Liver (tissue), 9 donors: Measurements from ENCODE around the gene NOS1AP. TPM values are rescaled to one million over a fixed set of nuclear protein-coding genes. Genes with fewer than 3 reads are reported as not detected.

Source experiments
- DNase-seq: peaks from one replicate; pipeline ENCODE4 v3.0.0-alpha.2; 2017; ENCODE audit warnings: low spot score
- H3K27ac ChIP-seq, 2 donors: one replicate each; pipeline ENCODE4 v1.7.0; 2013; ENCODE audit warnings: inconsistent platforms in 2 of 2, low read length in 2 of 2, control low read depth in 1 of 2, low read depth in 1 of 2, mild to moderate bottlenecking in 1 of 2
- H3K27me3 ChIP-seq, 4 donors: one replicate each; pipeline versions ENCODE4 v1.6.1 to v1.7.0; 2013; ENCODE audit warnings: low read length in 3 of 4, inconsistent platforms in 1 of 4, mild to moderate bottlenecking in 1 of 4, moderate library complexity in 1 of 4; ENCODE audit not compliant: control insufficient read depth in 4 of 4, insufficient read depth in 4 of 4
- H3K36me3 ChIP-seq, 4 donors: one replicate each; pipeline versions ENCODE4 v1.6.1 to v1.7.0; 2013; ENCODE audit warnings: low read length in 3 of 4, mild to moderate bottlenecking in 3 of 4, low read depth in 1 of 4, moderate library complexity in 1 of 4; ENCODE audit not compliant: control insufficient read depth in 4 of 4, insufficient read depth in 3 of 4
- H3K4me1 ChIP-seq, 4 donors: one replicate each; pipeline versions ENCODE4 v1.6.1 to v1.7.0; 2013; ENCODE audit warnings: low read length in 3 of 4, mild to moderate bottlenecking in 3 of 4, moderate library complexity in 1 of 4; ENCODE audit not compliant: control insufficient read depth in 4 of 4, insufficient read depth in 4 of 4
- H3K4me3 ChIP-seq, 3 donors: one replicate each; pipeline versions ENCODE4 v1.6.1 to v1.7.0; 2013; ENCODE audit warnings: low read length in 3 of 3, control low read depth in 1 of 3, low read depth in 1 of 3, mild to moderate bottlenecking in 1 of 3
- H3K9ac ChIP-seq, 2 donors: one replicate each; pipeline ENCODE4 v1.7.0; 2013; ENCODE audit warnings: low read length in 2 of 2, mild to moderate bottlenecking in 2 of 2, moderate library complexity in 2 of 2, control low read depth in 1 of 2, low read depth in 1 of 2
- H3K9me3 ChIP-seq, 4 donors: one replicate each; pipeline versions ENCODE4 v1.6.1 to v1.7.0; 2013; ENCODE audit warnings: low read length in 3 of 4; ENCODE audit not compliant: control insufficient read depth in 4 of 4
- ATF3 ChIP-seq: IDR thresholded peaks from 2 replicates; pipeline ENCODE4 v1.6.1; 2016; ENCODE audit warnings: antibody characterized with exemption
- CTCF ChIP-seq: fragments of 150-350 bp; IDR thresholded peaks from 2 replicates; pipeline ENCODE4 v1.5.1; 2017; ENCODE audit warnings: improper control_type of control experiment, low read depth, low read length; ENCODE audit not compliant: missing input control
- EGR1 ChIP-seq, 2 donors: IDR thresholded peaks; 2 replicates each; pipeline ENCODE4 v1.6.1; 2016 to 2018; ENCODE audit warnings: antibody characterized with exemption in 2 of 2, low read depth in 2 of 2
- FOXA1 ChIP-seq: IDR thresholded peaks from 2 replicates; pipeline ENCODE4 v1.6.1; 2016; ENCODE audit warnings: antibody characterized with exemption
- FOXA2 ChIP-seq: IDR thresholded peaks from 2 replicates; pipeline ENCODE4 v1.6.1; 2016; ENCODE audit warnings: antibody characterized with exemption
- GABPA ChIP-seq, 2 donors: IDR thresholded peaks in 1 of 2; conservative IDR thresholded peaks in 1 of 2; 2 replicates each; pipeline ENCODE4 v1.6.1; 2016; ENCODE audit warnings: antibody characterized with exemption in 2 of 2, mild to moderate bottlenecking in 1 of 2, moderate library complexity in 1 of 2
- HNF4A ChIP-seq, 2 donors: conservative IDR thresholded peaks; 2 replicates each; pipeline ENCODE4 v1.6.1; 2016; ENCODE audit warnings: antibody characterized with exemption in 2 of 2, mild to moderate bottlenecking in 2 of 2
- HNF4G ChIP-seq: IDR thresholded peaks from 2 replicates; pipeline ENCODE4 v1.6.1; 2016; ENCODE audit warnings: antibody characterized with exemption
- JUND ChIP-seq, 2 donors: IDR thresholded peaks; 2 replicates each; pipeline ENCODE4 v1.6.1; 2016; ENCODE audit warnings: antibody characterized with exemption in 2 of 2
- NR2F2 ChIP-seq: IDR thresholded peaks from 2 replicates; pipeline ENCODE4 v1.6.1; 2016; ENCODE audit warnings: antibody characterized with exemption
- RAD21 ChIP-seq, 2 donors: IDR thresholded peaks; 2 replicates each; pipeline ENCODE4 v1.6.1; 2016; ENCODE audit warnings: antibody characterized with exemption in 2 of 2, mild to moderate bottlenecking in 2 of 2
- REST ChIP-seq: IDR thresholded peaks from 2 replicates; pipeline ENCODE4 v1.6.1; 2016; ENCODE audit warnings: antibody characterized with exemption, mild to moderate bottlenecking
- RXRA ChIP-seq, 2 donors: IDR thresholded peaks; 2 replicates each; pipeline ENCODE4 v1.6.1; 2017 to 2018; ENCODE audit warnings: antibody characterized with exemption in 2 of 2, mild to moderate bottlenecking in 1 of 2
- SP1 ChIP-seq: IDR thresholded peaks from 2 replicates; pipeline ENCODE4 v1.6.1; 2018; ENCODE audit warnings: antibody characterized with exemption, mild to moderate bottlenecking
- TAF1 ChIP-seq: conservative IDR thresholded peaks from 2 replicates; pipeline ENCODE4 v1.6.1; 2016; ENCODE audit warnings: antibody characterized with exemption, mild to moderate bottlenecking
- YY1 ChIP-seq: IDR thresholded peaks from 2 replicates; pipeline ENCODE4 v1.6.1; 2016; ENCODE audit warnings: antibody characterized with exemption, mild to moderate bottlenecking
- WGBS: extraction: QIAGEN DNeasy Blood & Tissue Kit; methylation state at CpG from one replicate; pipeline ENCODE4 v1.1.7; 2013; 5-methylcytosine and 5-hydroxymethylcytosine counted together
- polyA plus RNA-seq, 2 donors: library from polyadenylated mRNA; stranded (reverse) in 1 of 2; unstranded in 1 of 2; fragments of 200-250 nt in 1 of 2; fragments of >200 nt in 1 of 2; fragmentation: Nextera tagmentation in 1 of 2; extraction: Ambion mirVana in 1 of 2; gene quantifications; one replicate each; pipeline versions ENCODE4 v1.2.1 to v1.2.3, GENCODE V29; 2013 to 2015
- total RNA-seq, 2 donors: library from RNA; depleted of rRNA; stranded (reverse); fragments of >200 nt; gene quantifications; one replicate each; pipeline ENCODE4 v1.2.3, GENCODE V29; 2014
- TF ChIP-seq, protein P1 (sequence below): IDR thresholded peaks from 2 replicates; pipeline ENCODE4 v1.6.1; 2016; ENCODE audit warnings: antibody characterized with exemption
- TF ChIP-seq, protein P2 (sequence below): IDR thresholded peaks from 2 replicates; pipeline ENCODE4 v1.6.1; 2016; ENCODE audit warnings: antibody characterized with exemption
- donor health status: healthy.
- donor health status: healthy.
- donor health status: healthy.
- donor health status: healthy.
- donor health status: healthy.

The NOS1AP gene
- total and polyA plus RNA-seq, 4 donors: 1.4 to 13.0 (median 4.5) TPM

DNA sequence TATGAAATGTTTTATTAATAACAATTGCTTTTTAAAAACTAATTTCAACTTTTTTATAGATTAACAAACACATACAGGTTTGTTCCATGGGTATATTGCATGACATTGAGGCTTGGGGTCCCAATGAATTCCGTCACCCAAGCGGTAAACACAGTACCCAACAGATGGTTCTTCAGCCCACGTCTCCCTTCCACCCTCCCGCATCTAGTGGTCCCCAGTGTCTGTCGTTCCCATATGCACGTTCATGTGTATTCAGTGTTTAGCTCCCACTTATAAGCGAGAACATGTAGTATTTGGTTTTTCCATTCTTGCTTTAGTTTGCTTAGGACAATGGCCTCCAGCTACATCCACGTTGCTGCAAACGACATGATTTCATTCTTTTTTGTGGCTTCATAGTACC, 48.6 kb downstream of the NOS1AP start:
- 94% methylated on average over 9 of the region's 9 CpGs for WGBS
- peaks cover 0 to 2% (median 0%) of the 10 kb centered on the region in 4 donors for H3K4me1 ChIP-seq
- TF ChIP-seq ATF3 (no peak), CTCF (no peak), RAD21 (IDR thresholded peaks at IDR 0.05) (no peak), RXRA (IDR thresholded peaks at IDR 0.05) (no peak), GABPA (IDR thresholded peaks at IDR 0.05 in 1 of 2, conservative IDR thresholded peaks at IDR 0.05 in 1 of 2) (no peak), FOXA2 (no peak), HNF4G (no peak), SP1 (no peak), FOXA1 (no peak)
- TF ChIP-seq, protein P1, sequence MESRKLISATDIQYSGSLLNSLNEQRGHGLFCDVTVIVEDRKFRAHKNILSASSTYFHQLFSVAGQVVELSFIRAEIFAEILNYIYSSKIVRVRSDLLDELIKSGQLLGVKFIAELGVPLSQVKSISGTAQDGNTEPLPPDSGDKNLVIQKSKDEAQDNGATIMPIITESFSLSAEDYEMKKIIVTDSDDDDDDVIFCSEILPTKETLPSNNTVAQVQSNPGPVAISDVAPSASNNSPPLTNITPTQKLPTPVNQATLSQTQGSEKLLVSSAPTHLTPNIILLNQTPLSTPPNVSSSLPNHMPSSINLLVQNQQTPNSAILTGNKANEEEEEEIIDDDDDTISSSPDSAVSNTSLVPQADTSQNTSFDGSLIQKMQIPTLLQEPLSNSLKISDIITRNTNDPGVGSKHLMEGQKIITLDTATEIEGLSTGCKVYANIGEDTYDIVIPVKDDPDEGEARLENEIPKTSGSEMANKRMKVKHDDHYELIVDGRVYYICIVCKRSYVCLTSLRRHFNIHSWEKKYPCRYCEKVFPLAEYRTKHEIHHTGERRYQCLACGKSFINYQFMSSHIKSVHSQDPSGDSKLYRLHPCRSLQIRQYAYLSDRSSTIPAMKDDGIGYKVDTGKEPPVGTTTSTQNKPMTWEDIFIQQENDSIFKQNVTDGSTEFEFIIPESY: no peak

GRCh38 chr1:162128693-162129356, 59.3 kb downstream of the NOS1AP start:
- Histone ChIP-seq H3K27ac (no peak overlapping the region), H3K9ac (no peak overlapping the region), H3K4me3 (no peak overlapping the region), H3K27me3 (no peaks in the 10 kb centered on the region), H3K4me1 (peaks cover 6 to 44% (median 39%) of the 10 kb centered on the region in 4 donors), H3K9me3 (no peaks in the 10 kb centered on the region), H3K36me3 (no peaks in the 10 kb centered on the region)
- TF ChIP-seq RAD21 (IDR thresholded peaks at IDR 0.05): no peak
- TF ChIP-seq TAF1: no peak
- no peak for TF ChIP-seq JUND (IDR thresholded peaks at IDR 0.05)
- no peak for TF ChIP-seq SP1
- TF ChIP-seq EGR1 (IDR thresholded peaks at IDR 0.05; ENCODE audit: low read depth in 2 of 2): no peak
- TF ChIP-seq FOXA1: no peak
- TF ChIP-seq, protein P1: no peak
- TF ChIP-seq RXRA (IDR thresholded peaks at IDR 0.05): no peak
- TF ChIP-seq NR2F2: no peak
- TF ChIP-seq, protein P2, sequence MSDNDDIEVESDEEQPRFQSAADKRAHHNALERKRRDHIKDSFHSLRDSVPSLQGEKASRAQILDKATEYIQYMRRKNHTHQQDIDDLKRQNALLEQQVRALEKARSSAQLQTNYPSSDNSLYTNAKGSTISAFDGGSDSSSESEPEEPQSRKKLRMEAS: no peak
- no peak for TF ChIP-seq YY1
- no peak for TF ChIP-seq HNF4G
- no peak for TF ChIP-seq HNF4A (conservative IDR thresholded peaks at IDR 0.05)
- no peak for TF ChIP-seq REST
- TF ChIP-seq CTCF: no peak
- no peak for TF ChIP-seq FOXA2
- TF ChIP-seq GABPA (IDR thresholded peaks at IDR 0.05 in 1 of 2, conservative IDR thresholded peaks at IDR 0.05 in 1 of 2): no peak
- no peak for TF ChIP-seq ATF3
- DNase-seq: no peak
- WGBS: 83% methylated on average over 6 of the region's 6 CpGs

More for the DNA sequence above, 48.6 kb downstream of the NOS1AP start:
- H3K36me3 ChIP-seq: no peaks in the 10 kb centered on the region
- no peaks in the 10 kb centered on the region for H3K27me3 ChIP-seq
- H3K9me3 ChIP-seq: no peaks in the 10 kb centered on the region
- DNase-seq: no peak
- no peak overlapping the region for H3K9ac ChIP-seq
- H3K27ac ChIP-seq: no peak overlapping the region
- H3K4me3 ChIP-seq: no peak overlapping the region
